HepG2 (cell line): ENCODE data around the gene IKZF4. TPM values are rescaled to one million over a fixed set of nuclear protein-coding genes. Genes with fewer than 3 reads are reported as not detected.

Source experiments
- AKAP8 ChIP-seq: sonication (generic); formaldehyde crosslinking; IDR thresholded peaks from 2 replicates; pipeline ENCODE4 v1.5.1; 2020; ENCODE audit warnings: mild to moderate bottlenecking, missing genetic modification reagents
- DR1 ChIP-seq: sonication (generic); formaldehyde crosslinking; IDR thresholded peaks from 2 replicates; pipeline ENCODE4 v1.8.0; 2021; ENCODE audit warnings: mild to moderate bottlenecking, missing genetic modification reagents, inconsistent platforms
- HMG20B ChIP-seq: conservative IDR thresholded peaks from 2 replicates; pipeline ENCODE4 v1.6.1; 2016; ENCODE audit warnings: missing genetic modification reagents, missing compliant biosample characterization
- IRF1 ChIP-seq: sonication (generic); formaldehyde crosslinking; IDR thresholded peaks from 2 replicates; pipeline ENCODE4 v1.4.0; 2020; ENCODE audit warnings: low read depth, mild to moderate bottlenecking, missing genetic modification reagents
- MAF1 ChIP-seq: sonication (generic); formaldehyde crosslinking; IDR thresholded peaks from 2 replicates; pipeline ENCODE4 v1.5.0; 2020; ENCODE audit warnings: missing genetic modification reagents, borderline replicate concordance
- MEF2D ChIP-seq: sonication (generic); formaldehyde crosslinking; IDR thresholded peaks from 2 replicates; pipeline ENCODE4 v1.5.1; 2020; ENCODE audit warnings: mild to moderate bottlenecking, missing genetic modification reagents
- MNT ChIP-seq: fragments of 450-650 bp; IDR thresholded peaks from 2 replicates; pipeline ENCODE4 v1.6.1; 2016
- MYPOP ChIP-seq: sonication (generic); formaldehyde crosslinking; IDR thresholded peaks from 2 replicates; pipeline ENCODE4 v1.8.1; 2023; ENCODE audit warnings: mild to moderate bottlenecking, moderate library complexity, missing genetic modification reagents
- PRDM15 ChIP-seq: sonication (generic); formaldehyde crosslinking; IDR thresholded peaks from 2 replicates; pipeline ENCODE4 v1.4.0; 2020; ENCODE audit warnings: missing genetic modification reagents
- TFAP4 ChIP-seq: sonication (generic); IDR thresholded peaks from 2 replicates; pipeline ENCODE4 v1.6.1; 2016; ENCODE audit warnings: low read depth, borderline replicate concordance
- ZFYVE20 ChIP-seq: sonication (generic); formaldehyde crosslinking; IDR thresholded peaks from 2 replicates; pipeline ENCODE4 v1.8.0; 2023; ENCODE audit warnings: low read depth, mild to moderate bottlenecking, moderate library complexity, missing genetic modification reagents, borderline replicate concordance
- ZNF24 ChIP-seq: fragments of 450-650 bp; IDR thresholded peaks from 2 replicates; pipeline ENCODE4 v1.6.1; 2017; ENCODE audit warnings: antibody characterized with exemption, mild to moderate bottlenecking
- ZNF383 ChIP-seq: sonication (generic); formaldehyde crosslinking; IDR thresholded peaks from 2 replicates; pipeline ENCODE4 v1.4.0; 2020; ENCODE audit warnings: missing genetic modification reagents, mild to moderate bottlenecking, borderline replicate concordance
- ZNF496 ChIP-seq: sonication (generic); formaldehyde crosslinking; IDR thresholded peaks from 2 replicates; pipeline ENCODE4 v1.8.1; 2023; ENCODE audit warnings: mild to moderate bottlenecking, moderate library complexity, missing genetic modification reagents; ENCODE audit not compliant: insufficient replicate concordance
- ZNF577 ChIP-seq: sonication (generic); formaldehyde crosslinking; IDR thresholded peaks from 2 replicates; pipeline ENCODE4 v1.4.0; 2020; ENCODE audit warnings: mild to moderate bottlenecking, low read depth, missing genetic modification reagents, borderline replicate concordance
- ZNF598 ChIP-seq: sonication (generic); formaldehyde crosslinking; IDR thresholded peaks from 2 replicates; pipeline ENCODE4 v1.5.1; 2020; ENCODE audit warnings: mild to moderate bottlenecking, missing genetic modification reagents, borderline replicate concordance
- ZNF644 ChIP-seq: IDR thresholded peaks from 2 replicates; pipeline ENCODE4 v1.6.1; 2016; ENCODE audit warnings: low read depth
- ZNF660 ChIP-seq: sonication (generic); formaldehyde crosslinking; IDR thresholded peaks from 2 replicates; pipeline ENCODE4 v1.5.1; 2020; ENCODE audit warnings: mild to moderate bottlenecking, low read depth, missing genetic modification reagents, borderline replicate concordance
- ZNF747 ChIP-seq: sonication (generic); formaldehyde crosslinking; IDR thresholded peaks from 2 replicates; pipeline ENCODE4 v1.8.1; 2023; ENCODE audit warnings: missing genetic modification reagents, mild to moderate bottlenecking, borderline replicate concordance
- ZSCAN20 ChIP-seq: sonication (generic); formaldehyde crosslinking; IDR thresholded peaks from 2 replicates; pipeline ENCODE4 v1.4.0; 2020; ENCODE audit warnings: missing genetic modification reagents, mild to moderate bottlenecking, borderline replicate concordance
- polyA plus RNA-seq, 8 experiments: library from polyadenylated mRNA; depleted of rRNA in 3 of 8; stranded (reverse) in 7 of 8; unstranded in 1 of 8; fragments of >200 nt; fragmentation: Illumina TruSeq in 4 of 8; extraction: Trizol in 4 of 8; gene quantifications; 2 replicates each; pipeline versions ENCODE4 v1.2.1 to v1.2.3, GENCODE V29; 2011 to 2016; ENCODE audit warnings: low read depth in 4 of 8, missing spikeins in 1 of 8, mixed read lengths in 1 of 8; ENCODE audit not compliant: insufficient read depth in 1 of 8
- total RNA-seq, 5 experiments: library from RNA; depleted of rRNA; stranded (reverse); fragments of >200 nt; fragmentation: Illumina TruSeq; extraction: Trizol; gene quantifications; 2 replicates each; pipeline ENCODE4 v1.2.3, GENCODE V29; 2016; ENCODE audit warnings: low read depth in 1 of 5

IKZF4 gene
- total and polyA plus RNA-seq, 2 of the 13 experiments (the other 11 are each of a cell fraction or from before 2014, with no cell fraction given) = 0.58 to 2.2 TPM

- TF ChIP-seq MAF1 (no peak), AKAP8 (CRISPR knock-in tag) (peak; percentile 90), DR1 (CRISPR knock-in tag) (peak; percentile 63), ZSCAN20 (CRISPR knock-in tag) (no peak), ZNF660 (CRISPR knock-in tag) (no peak), MYPOP (CRISPR knock-in tag) (peak; percentile 92), ZNF383 (CRISPR knock-in tag) (no peak), ZNF598 (CRISPR knock-in tag) (peak; percentile 72; the same call in 1 of the 2 replicates), MNT (peak; percentile 87), ZFYVE20 (CRISPR knock-in tag) (no peak), ZNF747 (CRISPR knock-in tag) (peak; percentile 98), ZNF577 (CRISPR knock-in tag) (no peak), IRF1 (CRISPR knock-in tag) (0 out of 2 replicates have a peak, but pooled peaks have one; percentile 24), ZNF24 (peak; percentile 62; the same call in 1 of the 2 replicates), TFAP4 (peak; percentile 70; the same call in 1 of the 2 replicates), MEF2D (CRISPR knock-in tag) (peak; percentile 97), ZNF496 (CRISPR knock-in tag) (no peak), HMG20B (peak; percentile 97), PRDM15 (CRISPR knock-in tag) (0 out of 2 replicates have a peak, but pooled peaks have one; percentile 28), ZNF644 (CRISPR knock-in tag) (peak; percentile 91)
These were observed 60.8 kb downstream of the IKZF4 start (continued) for GRCh38 chr12:56081393-56082347.
